ENCODE data around the gene SETBP1.

The SETBP1 gene

GRCh38 chr18:44922968-44923367, 242.3 kb downstream of the SETBP1 start:
- H3K4ac ChIP-seq (ENCODE audit: low read depth, low read length) = no peak overlapping the region
- no peak overlapping the region for H3K23ac ChIP-seq (ENCODE audit: low read length)

GRCh38 chr18:44924785-44925499, 244.3 kb downstream of the SETBP1 start:
- H2BK120ac ChIP-seq (ENCODE audit: insufficient read depth, low read length, poor library complexity) = no peak overlapping the region
- no peak overlapping the region for H3K23ac ChIP-seq (ENCODE audit: low read length)
- H4K8ac ChIP-seq (ENCODE audit: low read depth, low read length) = no peak overlapping the region
- H3K79me2 ChIP-seq (ENCODE audit: control insufficient read depth, insufficient read depth, low read length, poor library complexity) = no peaks in the 10 kb centered on the region
- H2BK12ac ChIP-seq (ENCODE audit: low read length) = no peak overlapping the region
- H3K14ac ChIP-seq (ENCODE audit: low read length) = no peak overlapping the region
- no peaks in the 10 kb centered on the region for H3K36me3 ChIP-seq (ENCODE audit: control insufficient read depth in 1 of 2, insufficient read depth in 2 of 2, low read length in 2 of 2)
- H3K4me1 ChIP-seq (ENCODE audit: control insufficient read depth in 1 of 2, insufficient read depth in 2 of 2, low read length in 2 of 2) = peaks cover 0 to 2% of the 10 kb centered on the region in 2 experiments
- H3K27me3 ChIP-seq (ENCODE audit: insufficient read depth, low read length) = no peaks in the 10 kb centered on the region
- no peak overlapping the region for H3K27ac ChIP-seq (ENCODE audit: low read depth, low read length)
- H4K12ac ChIP-seq (ENCODE audit: low read depth, low read length) = no peak overlapping the region
- H3K79me1 ChIP-seq (ENCODE audit: low read length) = no peaks in the 10 kb centered on the region
- H3K9ac ChIP-seq (ENCODE audit: low read length) = no peak overlapping the region
- H3K4me3 ChIP-seq (ENCODE audit: low read depth, low read length) = no peak overlapping the region
- H3K18ac ChIP-seq (ENCODE audit: low read length) = no peak overlapping the region
- H2AK5ac ChIP-seq (ENCODE audit: low read length) = no peak overlapping the region
- H2AFZ ChIP-seq (ENCODE audit: insufficient read depth, low read length, poor library complexity) = no peak overlapping the region
- WGBS (ENCODE audit: extremely low coverage, insufficient coverage, insufficient read length) = no CpG with 5 or more reads among the region's 6 CpGs
- H2BK5ac ChIP-seq (ENCODE audit: low read depth, low read length, poor library complexity) = no peak overlapping the region
- peaks cover 1% of the 10 kb centered on the region for H3K9me3 ChIP-seq (ENCODE audit: insufficient read depth, low read depth, low read length)
- no peak overlapping the region for H3K4ac ChIP-seq (ENCODE audit: low read depth, low read length)
- no peak overlapping the region for H3K4me2 ChIP-seq (ENCODE audit: low read length)
- H4K91ac ChIP-seq (ENCODE audit: low read depth, low read length) = no peak overlapping the region
- no peak for DNase-seq

More at GRCh38 chr18:44922968-44923367, 242.3 kb downstream of the SETBP1 start:
- no peak overlapping the region for H2BK12ac ChIP-seq (ENCODE audit: low read length)
- no peak overlapping the region for H2BK120ac ChIP-seq (ENCODE audit: insufficient read depth, low read length, poor library complexity)
- no peak overlapping the region for H4K91ac ChIP-seq (ENCODE audit: low read depth, low read length)
- H3K14ac ChIP-seq (ENCODE audit: low read length) = no peak overlapping the region
- WGBS (ENCODE audit: extremely low coverage, insufficient coverage, insufficient read length) = no CpG with 5 or more reads among the region's 2 CpGs
- no peak overlapping the region for H3K4me3 ChIP-seq (ENCODE audit: low read depth, low read length)
- H2BK5ac ChIP-seq (ENCODE audit: low read depth, low read length, poor library complexity) = no peak overlapping the region
- no peak overlapping the region for H2AK5ac ChIP-seq (ENCODE audit: low read length)
- H3K27me3 ChIP-seq (ENCODE audit: insufficient read depth, low read length) = no peaks in the 10 kb centered on the region
- H4K8ac ChIP-seq (ENCODE audit: low read depth, low read length) = no peak overlapping the region
- no peaks in the 10 kb centered on the region for H3K79me2 ChIP-seq (ENCODE audit: control insufficient read depth, insufficient read depth, low read length, poor library complexity)
- H3K4me1 ChIP-seq (ENCODE audit: control insufficient read depth in 1 of 2, insufficient read depth in 2 of 2, low read length in 2 of 2) = peaks cover 0 to 2% of the 10 kb centered on the region in 2 experiments
- no peak overlapping the region for H3K9ac ChIP-seq (ENCODE audit: low read length)
- H3K79me1 ChIP-seq (ENCODE audit: low read length) = no peaks in the 10 kb centered on the region
- H3K27ac ChIP-seq (ENCODE audit: low read depth, low read length) = no peak overlapping the region
- H3K4me2 ChIP-seq (ENCODE audit: low read length) = no peak overlapping the region
- no peak overlapping the region for H2AFZ ChIP-seq (ENCODE audit: insufficient read depth, low read length, poor library complexity)
- no peak overlapping the region for H4K12ac ChIP-seq (ENCODE audit: low read depth, low read length)
- H3K18ac ChIP-seq (ENCODE audit: low read length) = no peak overlapping the region
- peaks cover 1% of the 10 kb centered on the region for H3K9me3 ChIP-seq (ENCODE audit: insufficient read depth, low read depth, low read length)
- no peaks in the 10 kb centered on the region for H3K36me3 ChIP-seq (ENCODE audit: control insufficient read depth in 1 of 2, insufficient read depth in 2 of 2, low read length in 2 of 2)
- no peak for DNase-seq

GRCh38 chr18:44927127-44927849, 246.6 kb downstream of the SETBP1 start:
- no peak overlapping the region for H3K27ac ChIP-seq (ENCODE audit: low read depth, low read length)
- no peaks in the 10 kb centered on the region for H3K36me3 ChIP-seq (ENCODE audit: control insufficient read depth in 1 of 2, insufficient read depth in 2 of 2, low read length in 2 of 2)
- no peak overlapping the region for H3K9ac ChIP-seq (ENCODE audit: low read length)
- H2AFZ ChIP-seq (ENCODE audit: insufficient read depth, low read length, poor library complexity) = no peak overlapping the region
- H4K91ac ChIP-seq (ENCODE audit: low read depth, low read length) = no peak overlapping the region
- no peak overlapping the region for H2BK12ac ChIP-seq (ENCODE audit: low read length)
- no peak overlapping the region for H3K14ac ChIP-seq (ENCODE audit: low read length)
- H2BK120ac ChIP-seq (ENCODE audit: insufficient read depth, low read length, poor library complexity) = no peak overlapping the region
- H3K79me2 ChIP-seq (ENCODE audit: control insufficient read depth, insufficient read depth, low read length, poor library complexity) = no peaks in the 10 kb centered on the region
- no peak for DNase-seq
- H3K27me3 ChIP-seq (ENCODE audit: insufficient read depth, low read length) = no peaks in the 10 kb centered on the region
- no peak overlapping the region for H3K18ac ChIP-seq (ENCODE audit: low read length)
- H3K23ac ChIP-seq (ENCODE audit: low read length) = no peak overlapping the region
- H4K12ac ChIP-seq (ENCODE audit: low read depth, low read length) = no peak overlapping the region
- peaks cover 0 to 2% of the 10 kb centered on the region in 2 experiments for H3K4me1 ChIP-seq (ENCODE audit: control insufficient read depth in 1 of 2, insufficient read depth in 2 of 2, low read length in 2 of 2)
- H2AK5ac ChIP-seq (ENCODE audit: low read length) = no peak overlapping the region
- no peak overlapping the region for H3K4ac ChIP-seq (ENCODE audit: low read depth, low read length)
- no peaks in the 10 kb centered on the region for H3K79me1 ChIP-seq (ENCODE audit: low read length)
- no CpG with 5 or more reads among the region's 6 CpGs for WGBS (ENCODE audit: extremely low coverage, insufficient coverage, insufficient read length)
- H4K8ac ChIP-seq (ENCODE audit: low read depth, low read length) = no peak overlapping the region
- H2BK5ac ChIP-seq (ENCODE audit: low read depth, low read length, poor library complexity) = no peak overlapping the region
- H3K4me3 ChIP-seq (ENCODE audit: low read depth, low read length) = no peak overlapping the region
- no peak overlapping the region for H3K4me2 ChIP-seq (ENCODE audit: low read length)
- H3K9me3 ChIP-seq (ENCODE audit: insufficient read depth, low read depth, low read length) = no peaks in the 10 kb centered on the region

- H3K4me2 ChIP-seq (ENCODE audit: low read length) = no peak overlapping the region
- no peak overlapping the region for H2BK12ac ChIP-seq (ENCODE audit: low read length)
- no peaks in the 10 kb centered on the region for H3K79me2 ChIP-seq (ENCODE audit: control insufficient read depth, insufficient read depth, low read length, poor library complexity)
- no peak overlapping the region for H3K18ac ChIP-seq (ENCODE audit: low read length)
- H2AFZ ChIP-seq (ENCODE audit: insufficient read depth, low read length, poor library complexity) = no peak overlapping the region
- H3K4me1 ChIP-seq (ENCODE audit: control insufficient read depth in 1 of 2, insufficient read depth in 2 of 2, low read length in 2 of 2) = peaks cover 6 to 15% of the 10 kb centered on the region in 2 experiments
- no peak overlapping the region for H3K4ac ChIP-seq (ENCODE audit: low read depth, low read length)
- no peak overlapping the region for H4K91ac ChIP-seq (ENCODE audit: low read depth, low read length)
- peaks cover 2% of the 10 kb centered on the region for H3K79me1 ChIP-seq (ENCODE audit: low read length)
- peaks cover 0 to 3% of the 10 kb centered on the region in 2 experiments for H3K36me3 ChIP-seq (ENCODE audit: control insufficient read depth in 1 of 2, insufficient read depth in 2 of 2, low read length in 2 of 2)
- no peak overlapping the region for H2BK5ac ChIP-seq (ENCODE audit: low read depth, low read length, poor library complexity)
- no peak overlapping the region for H3K9ac ChIP-seq (ENCODE audit: low read length)
- H4K12ac ChIP-seq (ENCODE audit: low read depth, low read length) = no peak overlapping the region
- H2BK120ac ChIP-seq (ENCODE audit: insufficient read depth, low read length, poor library complexity) = no peak overlapping the region
- no peak for DNase-seq
- no peak overlapping the region for H3K23ac ChIP-seq (ENCODE audit: low read length)
- H2AK5ac ChIP-seq (ENCODE audit: low read length) = no peak overlapping the region
- WGBS (ENCODE audit: extremely low coverage, insufficient coverage, insufficient read length) = no CpG with 5 or more reads among the region's 2 CpGs
- H3K27ac ChIP-seq (ENCODE audit: low read depth, low read length) = no peak overlapping the region
- H3K27me3 ChIP-seq (ENCODE audit: insufficient read depth, low read length) = no peaks in the 10 kb centered on the region
- H3K4me3 ChIP-seq (ENCODE audit: low read depth, low read length) = no peak overlapping the region
- no peak overlapping the region for H4K8ac ChIP-seq (ENCODE audit: low read depth, low read length)
- no peak overlapping the region for H3K14ac ChIP-seq (ENCODE audit: low read length)
- peaks cover 8% of the 10 kb centered on the region for H3K9me3 ChIP-seq (ENCODE audit: insufficient read depth, low read depth, low read length)
Measured at GRCh38 chr18:44934901-44935300, 254.2 kb downstream of the SETBP1 start.
